PFSK-1 (cell line): ENCODE results near the gene NSMCE1.

Experiments
- FOXP2 ChIP-seq: optimal IDR thresholded peaks from 2 replicates; pipeline ENCODE3; 2011; ENCODE audit warnings: borderline replicate concordance, control low read depth, inconsistent platforms; ENCODE audit not compliant: insufficient read depth; ENCODE audit errors: extremely low read length, extremely low read depth
- POLR2AphosphoS5 ChIP-seq: IDR thresholded peaks from 2 replicates; pipeline ENCODE4 v1.6.1; 2012; ENCODE audit warnings: low read depth, mild to moderate bottlenecking, control low read depth, low read length, moderate library complexity
- REST ChIP-seq, 2 experiments: IDR thresholded peaks; 2 replicates each; pipeline versions ENCODE4 v1.6.1 to v1.8.0; 2011 to 2012; ENCODE audit warnings: low read depth in 2 of 2, low read length in 2 of 2, control low read depth in 1 of 2, inconsistent platforms in 1 of 2, mild to moderate bottlenecking in 1 of 2, moderate library complexity in 1 of 2; ENCODE audit not compliant: insufficient read depth in 1 of 2
- SIN3A ChIP-seq: IDR thresholded peaks from 2 replicates; pipeline ENCODE4 v1.6.1; 2012; ENCODE audit warnings: mild to moderate bottlenecking, low read length, moderate library complexity, borderline replicate concordance; ENCODE audit not compliant: insufficient read depth
- TAF1 ChIP-seq: IDR thresholded peaks from 2 replicates; pipeline ENCODE4 v1.6.1; 2012; ENCODE audit warnings: low read length, control low read depth, borderline replicate concordance; ENCODE audit not compliant: insufficient read depth

NSMCE1 gene

GRCh38 chr16:27302126-27302525, 33.6 kb upstream of the NSMCE1 start:
- TF ChIP-seq SIN3A (no peak), POLR2AphosphoS5 (no peak), REST (IDR thresholded peaks at IDR 0.05; ENCODE audit: insufficient read depth in 1 of 2, low read depth in 2 of 2, low read length in 2 of 2) (no peak), FOXP2 (no peak), TAF1 (no peak)

- no peak for TF ChIP-seq POLR2AphosphoS5
- no peak for TF ChIP-seq FOXP2
- TF ChIP-seq SIN3A = no peak
- TF ChIP-seq TAF1 = no peak
- TF ChIP-seq REST (IDR thresholded peaks at IDR 0.05; ENCODE audit: insufficient read depth in 1 of 2, low read depth in 2 of 2, low read length in 2 of 2) = no peak
Measured at GRCh38 chr16:27301236-27301861, 32.8 kb upstream of the NSMCE1 start.

GRCh38 chr16:27298132-27298531, 29.6 kb upstream of the NSMCE1 start:
- TF ChIP-seq FOXP2 (no peak), POLR2AphosphoS5 (no peak), REST (IDR thresholded peaks at IDR 0.05; ENCODE audit: insufficient read depth in 1 of 2, low read depth in 2 of 2, low read length in 2 of 2) (no peak), TAF1 (no peak), SIN3A (no peak)

GRCh38 chr16:27293343-27293742, 24.8 kb upstream of the NSMCE1 start:
- TF ChIP-seq TAF1 (no peak), FOXP2 (no peak)

GRCh38 chr16:27291722-27292240, 23.2 kb upstream of the NSMCE1 start:
- TF ChIP-seq FOXP2 (no peak), SIN3A (no peak), REST (IDR thresholded peaks at IDR 0.05; ENCODE audit: insufficient read depth in 1 of 2, low read depth in 2 of 2, low read length in 2 of 2) (no peak), POLR2AphosphoS5 (no peak), TAF1 (no peak)
